Coronary artery (tissue), 2 donors: Measurements from ENCODE around the gene SORL1-AS1.

Experiments used
- DNase-seq: peaks from one replicate; pipeline ENCODE4 v3.0.0-alpha.2; 2017; ENCODE audit warnings: low spot score
- H3K27ac ChIP-seq, 2 donors: fragments of 200-600 bp; sonication (generic); one replicate each; pipeline ENCODE4 v1.5.1; 2016 to 2019
- H3K4me3 ChIP-seq: fragments of 200-600 bp; sonication (generic); 2 replicates; pipeline ENCODE4 v1.5.1; 2016; ENCODE audit warnings: mild to moderate bottlenecking, moderate library complexity
- CTCF ChIP-seq: fragments of 200-600 bp; sonication (generic); IDR thresholded peaks from one replicate; pipeline ENCODE4 v1.5.1; 2019; ENCODE audit warnings: antibody characterized with exemption

The SORL1-AS1 gene

GRCh38 chr11:121452609-121453150, at the start of gene SORL1-AS1:
Gene SORL1-AS1, minus strand, starts transcription at chr11:121452967.
- no peak for TF ChIP-seq CTCF
- DNase-seq = no peak
- Histone ChIP-seq H3K27ac (peak within 1 kb of the TSS; percentile 39 to 69), H3K4me3 (peak within 1 kb of the TSS; percentile 96)

- TF ChIP-seq CTCF = no peak
- H3K27ac ChIP-seq = no peak overlapping the region
- H3K4me3 ChIP-seq = no peak overlapping the region
- DNase-seq = no peak
Observed at GRCh38 chr11:121500717-121501116, 48.0 kb upstream of the SORL1-AS1 start.

DNA sequence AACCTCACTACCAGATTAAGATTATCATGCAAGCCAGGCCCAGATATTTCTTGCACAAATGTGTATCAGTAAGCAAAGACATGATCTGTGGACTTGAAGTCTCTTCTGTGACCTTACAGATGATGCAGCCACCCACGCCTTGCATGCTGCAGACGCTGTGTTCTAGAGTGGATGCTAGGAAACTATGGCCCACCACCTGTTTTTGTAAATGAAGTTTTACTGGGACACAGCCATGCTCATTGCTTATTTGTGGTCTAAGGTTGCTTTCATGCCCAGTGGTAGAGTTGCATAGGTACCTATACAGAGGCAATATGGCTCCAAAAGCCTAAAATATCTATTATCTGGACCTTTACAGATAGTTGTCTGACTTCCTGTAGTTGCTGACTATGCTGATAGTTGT, 47.5 kb upstream of the SORL1-AS1 start:
- no peak for TF ChIP-seq CTCF
- no peak for DNase-seq
- Histone ChIP-seq H3K4me3 (no peak overlapping the region), H3K27ac (no peak overlapping the region)

GRCh38 chr11:121499405-121499804, 46.6 kb upstream of the SORL1-AS1 start:
- Histone ChIP-seq H3K4me3 (no peak overlapping the region), H3K27ac (no peak overlapping the region)
- TF ChIP-seq CTCF = no peak
- DNase-seq = no peak

DNA sequence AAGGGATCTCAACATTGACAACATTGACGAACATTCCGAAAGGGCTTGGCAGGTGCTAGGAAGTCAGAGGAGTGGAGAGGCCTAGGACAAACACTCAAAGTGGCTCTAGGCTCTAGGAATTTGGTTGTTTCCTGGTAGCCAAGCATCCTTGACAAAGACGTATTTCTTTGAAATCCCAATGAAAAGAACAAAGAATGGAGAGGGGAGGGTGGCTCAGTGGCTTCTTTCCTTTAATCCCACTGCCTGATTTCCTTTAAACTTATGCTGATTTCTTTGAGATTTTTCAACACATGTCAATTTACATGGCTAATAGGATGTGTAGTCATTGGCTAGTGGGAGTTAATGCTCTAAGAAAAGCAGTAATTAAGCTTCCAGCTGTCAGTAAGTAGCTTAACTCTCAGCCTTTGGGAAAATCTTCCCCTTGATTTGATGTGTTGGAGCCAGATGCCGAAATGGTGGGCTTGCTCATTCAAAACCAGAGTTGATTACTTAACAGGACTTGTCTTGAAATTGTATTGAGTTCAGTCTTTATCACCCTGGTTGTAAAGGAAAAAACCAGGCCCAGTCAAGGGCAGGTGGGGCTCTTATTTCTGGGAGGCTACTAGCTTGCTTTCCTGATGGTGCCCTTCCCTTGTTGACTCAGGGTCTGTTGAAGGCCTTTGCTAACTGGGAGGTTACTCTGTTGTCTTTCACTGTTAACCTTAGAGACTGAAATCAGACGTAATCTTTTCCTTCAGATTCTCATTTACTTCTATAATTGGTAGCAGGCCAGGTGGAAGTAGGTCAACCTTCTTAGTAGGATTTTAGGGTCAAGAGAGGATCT, 44.6 kb upstream of the SORL1-AS1 start:
- no peak for TF ChIP-seq CTCF
- DNase-seq = no peak
- H3K27ac ChIP-seq = no peak overlapping the region
- H3K4me3 ChIP-seq = no peak overlapping the region

DNA sequence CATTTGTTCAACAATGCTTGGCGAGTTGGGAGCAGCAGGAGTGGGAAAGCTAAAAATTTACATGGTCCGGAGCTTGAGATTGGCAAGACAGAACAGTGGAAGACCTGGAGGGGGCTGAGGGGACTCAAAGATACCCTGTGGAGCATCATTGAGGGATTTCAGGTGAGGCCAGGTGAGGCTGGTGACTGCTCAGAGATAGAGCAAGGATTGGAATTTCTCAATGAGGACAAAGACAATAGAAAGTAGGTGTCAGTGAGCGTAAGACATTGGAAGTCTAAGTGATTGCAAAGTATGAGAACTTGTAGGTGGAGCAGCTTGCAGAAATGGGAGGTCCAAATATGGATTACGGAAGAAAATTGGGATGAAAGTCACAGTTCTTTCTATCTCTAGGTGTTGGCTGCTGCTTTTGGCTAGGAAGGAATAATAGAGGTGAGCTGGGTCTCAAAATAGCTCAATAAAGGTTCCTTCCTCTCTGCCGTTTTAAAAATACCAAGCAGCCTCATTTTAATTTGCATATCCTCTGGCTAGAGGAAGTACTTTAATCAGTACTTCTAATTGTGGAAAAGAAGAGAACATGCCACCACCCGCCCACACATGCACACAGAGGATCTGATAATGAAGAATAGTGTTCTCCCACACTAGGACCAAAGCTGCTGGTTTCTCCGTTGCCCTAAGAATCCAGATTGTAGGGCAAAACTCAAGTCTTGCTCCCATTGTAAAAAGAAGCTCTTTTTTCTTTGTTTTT, 41.8 kb upstream of the SORL1-AS1 start:
- Histone ChIP-seq H3K4me3 (no peak overlapping the region), H3K27ac (no peak overlapping the region)
- no peak for DNase-seq
- TF ChIP-seq CTCF = no peak
